PC-3 (cell line): ENCODE measurements around the gene AQP9. TPM values are rescaled to one million over a fixed set of nuclear protein-coding genes. Genes with fewer than 3 reads are reported as not detected.
A peak's percentile ranks its signal among the peaks of the same experiment; 100 is the strongest.

Experiments used
- ATAC-seq: fragments of 200-7000 bp; cut with Tn5 transposase; 2 replicates; pipeline ENCODE4 v1.9.1; 2020; ENCODE audit warnings: mild to moderate bottlenecking, moderate library complexity
- BruUV-seq: library from RNA; stranded (reverse); fragments of 400-500 nt; replicated peaks from 2 replicates; lab custom pipeline; 2021; lab: Mats Ljungman, UMichigan
- CTCF ChIA-PET: fragments of 300-600 bp; sonication (Branson Sonifier 250); formaldehyde crosslinking; loops from one replicate; lab custom pipeline; 2022; ENCODE audit warnings: antibody characterized with exemption; lab: Charles Lee
- POLR2A ChIA-PET: fragments of 300-600 bp; sonication (Branson Sonifier 250); formaldehyde crosslinking; loops from one replicate; lab custom pipeline; 2022; ENCODE audit warnings: antibody characterized with exemption; ENCODE audit not compliant: unreplicated experiment; lab: Charles Lee
- DNase-seq: peaks from one replicate; pipeline ENCODE4 v3.0.0-alpha.2; 2015
- H2AFZ ChIP-seq: fragments of 300-600 bp; sonication (generic); 2 replicates; pipeline ENCODE4 v1.6.0; 2016; ENCODE audit warnings: antibody characterized with exemption, low read length
- H3F3A ChIP-seq: fragments of 300-600 bp; sonication (generic); one replicate; pipeline ENCODE4 v1.6.0; 2017; ENCODE audit warnings: antibody characterized with exemption, low read length, control low read depth, mild to moderate bottlenecking; ENCODE audit not compliant: unreplicated experiment
- H3K27ac ChIP-seq: fragments of 300-600 bp; sonication (generic); 2 replicates; pipeline ENCODE4 v1.5.1; 2016; ENCODE audit warnings: mild to moderate bottlenecking, low read length
- H3K27me3 ChIP-seq: fragments of 300-600 bp; sonication (generic); 2 replicates; pipeline ENCODE4 v1.6.1; 2016; ENCODE audit warnings: low read length, mixed read lengths
- H3K36me3 ChIP-seq: fragments of 300-600 bp; sonication (generic); 2 replicates; pipeline ENCODE4 v1.6.1; 2016; ENCODE audit warnings: low read depth, mixed run types, low read length, mixed read lengths
- H3K4me1 ChIP-seq: fragments of 300-600 bp; sonication (generic); 2 replicates; pipeline ENCODE4 v1.5.1; 2016; ENCODE audit warnings: low read length; ENCODE audit not compliant: insufficient read depth
- H3K4me2 ChIP-seq: fragments of 300-600 bp; sonication (generic); 2 replicates; pipeline ENCODE4 v1.6.0; 2016; ENCODE audit warnings: low read length
- H3K4me3 ChIP-seq: fragments of 300-600 bp; sonication (generic); 2 replicates; pipeline ENCODE4 v1.5.1; 2016; ENCODE audit warnings: mild to moderate bottlenecking, low read length, mixed read lengths
- H3K79me2 ChIP-seq: fragments of 300-600 bp; sonication (generic); 2 replicates; pipeline ENCODE4 v1.6.1; 2017; ENCODE audit warnings: low read length, mixed read lengths
- H3K9ac ChIP-seq: fragments of 300-600 bp; sonication (generic); 2 replicates; pipeline ENCODE4 v1.6.0; 2016; ENCODE audit warnings: mild to moderate bottlenecking, low read length
- H3K9me2 ChIP-seq: fragments of 300-600 bp; sonication (generic); replicated peaks from 2 replicates; pipeline ENCODE4 v1.6.1; 2016; ENCODE audit warnings: mixed run types, low read length, mixed read lengths
- H3K9me3 ChIP-seq: fragments of 300-600 bp; sonication (generic); 2 replicates; pipeline ENCODE4 v1.6.1; 2016; ENCODE audit warnings: low read length, mixed read lengths
- H4K20me1 ChIP-seq: fragments of 300-600 bp; sonication (generic); 2 replicates; pipeline ENCODE4 v1.6.1; 2016; ENCODE audit warnings: low read length, mixed read lengths
- CTCF ChIP-seq: fragments of 300-600 bp; sonication (generic); conservative IDR thresholded peaks from 2 replicates; pipeline ENCODE4 v1.5.1; 2017; ENCODE audit warnings: antibody characterized with exemption, low read depth, mild to moderate bottlenecking, low read length
- EZH2 ChIP-seq: fragments of 300-600 bp; sonication (generic); IDR thresholded peaks from one replicate; pipeline ENCODE4 v1.6.1; 2017; ENCODE audit warnings: antibody characterized with exemption, mild to moderate bottlenecking, low read length; ENCODE audit not compliant: unreplicated experiment
- EZH2phosphoT487 ChIP-seq: fragments of 300-600 bp; sonication (generic); IDR thresholded peaks from 2 replicates; pipeline ENCODE4 v1.6.1; 2018; ENCODE audit warnings: mild to moderate bottlenecking, antibody characterized with exemption, low read length, borderline replicate concordance
- intact Hi-C: fragments of 100-400 bp; cut with micrococcal nuclease; formaldehyde crosslinking; loops from 2 replicates; pipeline ENCODE4 v1.9.0; 2023
- total RNA-seq: library from RNA; depleted of rRNA; stranded (reverse); fragments of >200 nt; gene quantifications from 2 replicates; pipeline ENCODE4 v1.2.3, GENCODE V29; 2014; rRNA removed

AQP9 gene
- total RNA-seq, 1 experiment from 2014 or later = not detected

GRCh38 chr15:58229297-58229768 is 91.2 kb downstream of the AQP9 start:
- H3K36me3 ChIP-seq = no peaks in the 10 kb centered on the region; the same call in 1 of the 2 replicates
- no peaks in the 10 kb centered on the region for H3K27me3 ChIP-seq
- H3K4me2 ChIP-seq = no peak overlapping the region
- intact Hi-C loops = loop anchor here (5.0 kb wide), 1 partner anchor 543 kb away; the partner anchor contains the start of gene MINDY2
- ChIA-PET POLR2A (no interaction called here), CTCF (no interaction called here)
- ATAC-seq (no peak), DNase-seq (no peak)
- no TSS peak for BruUV-seq
- no peak overlapping the region for H3K9ac ChIP-seq
- no peak overlapping the region for H3K4me3 ChIP-seq
- peaks cover 17% of the 10 kb centered on the region for H3K4me1 ChIP-seq
- no peaks in the 10 kb centered on the region for H3K9me2 ChIP-seq
- no peak overlapping the region for H3K27ac ChIP-seq
- no peak overlapping the region for H2AFZ ChIP-seq
- no peaks in the 10 kb centered on the region for H3K9me3 ChIP-seq
- TF ChIP-seq EZH2phosphoT487 (no peak), EZH2 (no peak)
- no peaks in the 10 kb centered on the region for H4K20me1 ChIP-seq
- H3K79me2 ChIP-seq = no peaks in the 10 kb centered on the region
- no peaks in the 10 kb centered on the region for H3F3A ChIP-seq

GRCh38 chr15:58232281-58233065 is 94.3 kb downstream of the AQP9 start:
- Histone ChIP-seq H4K20me1 (no peaks in the 10 kb centered on the region), H3K4me1 (peaks cover 27% of the 10 kb centered on the region), H3K4me3 (no peak overlapping the region), H3K79me2 (no peaks in the 10 kb centered on the region), H3K27me3 (no peaks in the 10 kb centered on the region), H3K9me3 (no peaks in the 10 kb centered on the region), H3K36me3 (no peaks in the 10 kb centered on the region; the same call in 1 of the 2 replicates), H3K9me2 (no peaks in the 10 kb centered on the region), H3K9ac (no peak overlapping the region), H3F3A (no peaks in the 10 kb centered on the region), H2AFZ (no peak overlapping the region), H3K27ac (no peak overlapping the region), H3K4me2 (no peak overlapping the region)
- intact Hi-C loops = no loop called here
- POLR2A ChIA-PET = no interaction called here
- peak; percentile 6 for DNase-seq
- no TSS peak for BruUV-seq
- no peak for ATAC-seq
- TF ChIP-seq EZH2phosphoT487 = no peak
- no peak for TF ChIP-seq CTCF
- TF ChIP-seq EZH2 = no peak
- CTCF ChIA-PET = no interaction called here

- no peak for DNase-seq
- Histone ChIP-seq H3F3A (no peaks in the 10 kb centered on the region), H3K9me2 (no peaks in the 10 kb centered on the region), H2AFZ (no peak overlapping the region), H3K9ac (no peak overlapping the region), H3K27me3 (no peaks in the 10 kb centered on the region), H3K4me2 (no peak overlapping the region), H3K27ac (peak overlapping the region; percentile 76), H4K20me1 (no peaks in the 10 kb centered on the region), H3K4me3 (no peak overlapping the region), H3K4me1 (peaks cover 27% of the 10 kb centered on the region), H3K9me3 (no peaks in the 10 kb centered on the region), H3K79me2 (no peaks in the 10 kb centered on the region), H3K36me3 (no peaks in the 10 kb centered on the region)
- intact Hi-C loops = no loop called here
- no peak for TF ChIP-seq EZH2phosphoT487
- no peak for TF ChIP-seq EZH2
- no peak for TF ChIP-seq CTCF
- no TSS peak for BruUV-seq
- POLR2A ChIA-PET = no interaction called here
- CTCF ChIA-PET = no interaction called here
- ATAC-seq = no peak
Observed at GRCh38 chr15:58233341-58233740, 95.2 kb downstream of the AQP9 start.

Other genes with a start within 250 kb of the AQP9 start
- 0.22 and 2.2 TPM in 2 replicates for gene ALDH1A2, start 72.7 kb upstream of the AQP9 start, total RNA-seq